ENCODE results near the gene CERS1. TPM values are rescaled to one million over a fixed set of nuclear protein-coding genes. Genes with fewer than 3 reads are reported as not detected.

The CERS1 gene
- total RNA-seq, 1 donor from 2014 or later = 1.4 TPM

DNA sequence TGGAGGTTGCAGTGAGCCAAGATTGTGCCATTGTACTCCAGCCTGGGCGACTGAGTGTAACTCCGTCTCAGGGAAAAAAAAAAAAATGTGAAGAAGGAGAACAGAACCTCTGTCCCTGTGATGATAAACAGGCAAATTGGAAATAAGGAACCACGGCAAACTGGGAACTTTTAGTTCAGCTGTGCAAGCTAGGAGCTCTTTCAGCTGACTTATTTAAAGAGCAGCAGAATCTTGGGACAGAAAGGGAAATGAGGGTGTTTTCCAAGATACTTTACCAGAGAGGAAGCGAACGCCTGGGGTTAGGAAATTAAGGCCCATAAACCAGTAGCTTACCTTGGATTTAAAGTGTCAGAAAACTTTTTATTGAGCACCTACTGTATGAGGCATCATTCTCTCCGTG lies 67.2 kb downstream of the CERS1 start:
- Histone ChIP-seq H3K9me3 (replicated peaks) (peaks cover 23% of the 10 kb centered on the region), H3K4me3 (no peak overlapping the region), H3K27ac (replicated peaks) (no peak overlapping the region), H3K27me3 (ENCODE audit: low read depth) (no peaks in the 10 kb centered on the region), H3K4me1 (peaks cover 21% of the 10 kb centered on the region), H3K36me3 (no peaks in the 10 kb centered on the region)
- intact Hi-C loops (cut with micrococcal nuclease) = no loop called here
- no peak for TF ChIP-seq CTCF (IDR thresholded peaks at IDR 0.05; ENCODE audit: borderline replicate concordance)
- DNase-seq = no peak

Other genes with a start within 250 kb of the CERS1 start
- gene CRTC1, start 212.5 kb downstream of the CERS1 start, total RNA-seq = 9.7 TPM
- 1.2 TPM for gene COMP, start 104.9 kb downstream of the CERS1 start, total RNA-seq
- gene UPF1, start 64.2 kb downstream of the CERS1 start, total RNA-seq = 32.3 TPM
- gene COPE, start 23.2 kb upstream of the CERS1 start, total RNA-seq = 128 TPM
- 22.4 TPM for gene DDX49, start 23.6 kb upstream of the CERS1 start, total RNA-seq
- 14.7 TPM for gene HOMER3, start 45.1 kb upstream of the CERS1 start, total RNA-seq
- gene SUGP2, start 137.4 kb upstream of the CERS1 start, total RNA-seq = 68.2 TPM
- 15.0 TPM for gene ARMC6, start 137.4 kb upstream of the CERS1 start, total RNA-seq
- 27.2 TPM for gene SLC25A42, start 167.8 kb upstream of the CERS1 start, total RNA-seq
- gene TMEM161A, start 242.3 kb upstream of the CERS1 start, total RNA-seq = 22.9 TPM